HG03175 (cell line): ENCODE data around the gene SLC24A3.

Experiments used
- ATAC-seq: cut with Tn5 transposase; IDR thresholded peaks from one replicate; pipeline ENCODE4 v1.9.1; 2021; ENCODE audit warnings: mild to moderate bottlenecking, moderate library complexity; ENCODE audit not compliant: unreplicated experiment

The SLC24A3 gene

GRCh38 chr20:19300395-19300794 lies 88.0 kb downstream of the SLC24A3 start:
- ATAC-seq, result no peak

GRCh38 chr20:19301142-19301541 lies 88.7 kb downstream of the SLC24A3 start:
- no peak for ATAC-seq

- no peak for ATAC-seq
These were observed 89.4 kb downstream of the SLC24A3 start for GRCh38 chr20:19301843-19302242.

- ATAC-seq, result no peak
These were observed 90.3 kb downstream of the SLC24A3 start for GRCh38 chr20:19302714-19303113.

- ATAC-seq, result no peak
These were observed 91.9 kb downstream of the SLC24A3 start for GRCh38 chr20:19304389-19304788.

- no peak for ATAC-seq
These were observed 92.5 kb downstream of the SLC24A3 start for GRCh38 chr20:19304886-19305415.

GRCh38 chr20:19308146-19308545 lies 95.7 kb downstream of the SLC24A3 start:
- no peak for ATAC-seq

- no peak for ATAC-seq
These were observed 98.1 kb downstream of the SLC24A3 start for GRCh38 chr20:19310541-19310940.

- ATAC-seq, result no peak
These were observed 101.1 kb downstream of the SLC24A3 start for GRCh38 chr20:19313342-19314069.

- ATAC-seq, result no peak
These were observed 102.2 kb downstream of the SLC24A3 start for GRCh38 chr20:19314621-19315020.

- no peak for ATAC-seq
These were observed 105.0 kb downstream of the SLC24A3 start for GRCh38 chr20:19317237-19318069.

GRCh38 chr20:19318610-19319009 lies 106.2 kb downstream of the SLC24A3 start:
- no peak for ATAC-seq

GRCh38 chr20:19320005-19320404 lies 107.6 kb downstream of the SLC24A3 start:
- ATAC-seq, result no peak

GRCh38 chr20:19321176-19321575 lies 108.7 kb downstream of the SLC24A3 start:
- no peak for ATAC-seq

- no peak for ATAC-seq
These were observed 109.9 kb downstream of the SLC24A3 start for GRCh38 chr20:19322061-19322985.

GRCh38 chr20:19327401-19327800 lies 115.0 kb downstream of the SLC24A3 start:
- no peak for ATAC-seq

- no peak for ATAC-seq
These were observed 116.2 kb downstream of the SLC24A3 start for GRCh38 chr20:19328676-19329075.

- no peak for ATAC-seq
These were observed 117.6 kb downstream of the SLC24A3 start for GRCh38 chr20:19330038-19330437.

- ATAC-seq, result no peak
These were observed 118.3 kb downstream of the SLC24A3 start for GRCh38 chr20:19330731-19331130.

GRCh38 chr20:19333563-19333962 lies 121.1 kb downstream of the SLC24A3 start:
- no peak for ATAC-seq

GRCh38 chr20:19335341-19335740 lies 122.9 kb downstream of the SLC24A3 start:
- no peak for ATAC-seq
